ENCODE results near the gene RPL6. TPM values are rescaled to one million over a fixed set of nuclear protein-coding genes. Genes with fewer than 3 reads are reported as not detected.

The RPL6 gene
- total and polyA plus RNA-seq, 9 of the 15 experiments (the other 6 are each of a cell fraction or from before 2014, with no cell fraction given), result 1,519 to 3,103 (median 2,396) TPM

- TF ChIP-seq, protein P1, sequence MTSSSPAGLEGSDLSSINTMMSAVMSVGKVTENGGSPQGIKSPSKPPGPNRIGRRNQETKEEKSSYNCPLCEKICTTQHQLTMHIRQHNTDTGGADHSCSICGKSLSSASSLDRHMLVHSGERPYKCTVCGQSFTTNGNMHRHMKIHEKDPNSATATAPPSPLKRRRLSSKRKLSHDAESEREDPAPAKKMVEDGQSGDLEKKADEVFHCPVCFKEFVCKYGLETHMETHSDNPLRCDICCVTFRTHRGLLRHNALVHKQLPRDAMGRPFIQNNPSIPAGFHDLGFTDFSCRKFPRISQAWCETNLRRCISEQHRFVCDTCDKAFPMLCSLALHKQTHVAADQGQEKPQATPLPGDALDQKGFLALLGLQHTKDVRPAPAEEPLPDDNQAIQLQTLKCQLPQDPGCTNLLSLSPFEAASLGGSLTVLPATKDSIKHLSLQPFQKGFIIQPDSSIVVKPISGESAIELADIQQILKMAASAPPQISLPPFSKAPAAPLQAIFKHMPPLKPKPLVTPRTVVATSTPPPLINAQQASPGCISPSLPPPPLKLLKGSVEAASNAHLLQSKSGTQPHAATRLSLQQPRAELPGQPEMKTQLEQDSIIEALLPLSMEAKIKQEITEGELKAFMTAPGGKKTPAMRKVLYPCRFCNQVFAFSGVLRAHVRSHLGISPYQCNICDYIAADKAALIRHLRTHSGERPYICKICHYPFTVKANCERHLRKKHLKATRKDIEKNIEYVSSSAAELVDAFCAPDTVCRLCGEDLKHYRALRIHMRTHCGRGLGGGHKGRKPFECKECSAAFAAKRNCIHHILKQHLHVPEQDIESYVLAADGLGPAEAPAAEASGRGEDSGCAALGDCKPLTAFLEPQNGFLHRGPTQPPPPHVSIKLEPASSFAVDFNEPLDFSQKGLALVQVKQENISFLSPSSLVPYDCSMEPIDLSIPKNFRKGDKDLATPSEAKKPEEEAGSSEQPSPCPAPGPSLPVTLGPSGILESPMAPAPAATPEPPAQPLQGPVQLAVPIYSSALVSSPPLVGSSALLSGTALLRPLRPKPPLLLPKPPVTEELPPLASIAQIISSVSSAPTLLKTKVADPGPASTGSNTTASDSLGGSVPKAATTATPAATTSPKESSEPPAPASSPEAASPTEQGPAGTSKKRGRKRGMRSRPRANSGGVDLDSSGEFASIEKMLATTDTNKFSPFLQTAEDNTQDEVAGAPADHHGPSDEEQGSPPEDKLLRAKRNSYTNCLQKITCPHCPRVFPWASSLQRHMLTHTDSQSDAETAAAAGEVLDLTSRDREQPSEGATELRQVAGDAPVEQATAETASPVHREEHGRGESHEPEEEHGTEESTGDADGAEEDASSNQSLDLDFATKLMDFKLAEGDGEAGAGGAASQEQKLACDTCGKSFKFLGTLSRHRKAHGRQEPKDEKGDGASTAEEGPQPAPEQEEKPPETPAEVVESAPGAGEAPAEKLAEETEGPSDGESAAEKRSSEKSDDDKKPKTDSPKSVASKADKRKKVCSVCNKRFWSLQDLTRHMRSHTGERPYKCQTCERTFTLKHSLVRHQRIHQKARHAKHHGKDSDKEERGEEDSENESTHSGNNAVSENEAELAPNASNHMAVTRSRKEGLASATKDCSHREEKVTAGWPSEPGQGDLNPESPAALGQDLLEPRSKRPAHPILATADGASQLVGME (CRISPR knock-in tag; IDR thresholded peaks at IDR 0.05), result no peak
- no peak for TF ChIP-seq ZNF785 (CRISPR knock-in tag; IDR thresholded peaks at IDR 0.05)
- no peak for TF ChIP-seq FOXP4 (CRISPR knock-in tag; IDR thresholded peaks at IDR 0.05; ENCODE audit: borderline replicate concordance)
- peak; percentile 37; the same call in 1 of the 2 replicates for TF ChIP-seq ZNF12 (CRISPR knock-in tag; IDR thresholded peaks at IDR 0.05)
- TF ChIP-seq SMARCB1 (IDR thresholded peaks at IDR 0.05; ENCODE audit: insufficient read length, low read depth), result no peak
- no peak for TF ChIP-seq RBM15 (IDR thresholded peaks at IDR 0.05; ENCODE audit: insufficient read depth, low read length)
- no peak for TF ChIP-seq BMI1 (IDR thresholded peaks at IDR 0.05; ENCODE audit: low read length)
- no peak for TF ChIP-seq ZBTB12 (CRISPR knock-in tag; IDR thresholded peaks at IDR 0.05)
These were observed 27.3 kb downstream of the RPL6 start, which contains the start of gene HECTD4 (continued) for GRCh38 chr12:112381883-112382796.

Data from K562 (cell line).